ENCODE results near the gene SLC10A3.

Gene SLC10A3

GRCh38 chrX:154468217-154468616 lies 22.2 kb downstream of the SLC10A3 start:
- TF ChIP-seq CTCF (IDR thresholded peaks at IDR 0.05; ENCODE audit: low read depth, low read length): no peak
- DNase-seq (ENCODE audit: extremely low read depth, low read depth): no peak

- DNase-seq (ENCODE audit: extremely low read depth, low read depth): no peak
- TF ChIP-seq CTCF (IDR thresholded peaks at IDR 0.05; ENCODE audit: low read depth, low read length): no peak
Observed at GRCh38 chrX:154467556-154467955, 22.9 kb downstream of the SLC10A3 start.

- no peak for TF ChIP-seq CTCF (IDR thresholded peaks at IDR 0.05; ENCODE audit: low read depth, low read length)
Observed at GRCh38 chrX:154466907-154467306, 23.5 kb downstream of the SLC10A3 start.

GRCh38 chrX:154466036-154466435 lies 24.4 kb downstream of the SLC10A3 start:
- DNase-seq (ENCODE audit: extremely low read depth, low read depth): no peak
- no peak for TF ChIP-seq CTCF (IDR thresholded peaks at IDR 0.05; ENCODE audit: low read depth, low read length)

More at GRCh38 chrX:154466907-154467306, 23.5 kb downstream of the SLC10A3 start:
- no peak for DNase-seq (ENCODE audit: extremely low read depth, low read depth)

- no peak for TF ChIP-seq CTCF (IDR thresholded peaks at IDR 0.05; ENCODE audit: low read depth, low read length)
- no peak for DNase-seq (ENCODE audit: extremely low read depth, low read depth)
Observed at GRCh38 chrX:154465601-154466000, 24.8 kb downstream of the SLC10A3 start.

GRCh38 chrX:154464806-154465365 lies 25.5 kb downstream of the SLC10A3 start:
- no peak for TF ChIP-seq CTCF (IDR thresholded peaks at IDR 0.05; ENCODE audit: low read depth, low read length)
- DNase-seq (ENCODE audit: extremely low read depth, low read depth): no peak

GRCh38 chrX:154463611-154464220 lies 26.7 kb downstream of the SLC10A3 start:
- TF ChIP-seq CTCF (IDR thresholded peaks at IDR 0.05; ENCODE audit: low read depth, low read length): no peak
- no peak for DNase-seq (ENCODE audit: extremely low read depth, low read depth)
